Breast epithelium (tissue), 4 donors: ENCODE data around the gene SERTM1. TPM values are rescaled to one million over a fixed set of nuclear protein-coding genes. Genes with fewer than 3 reads are reported as not detected.

Experiments used
- DNase-seq, 2 donors: peaks; one replicate each; pipeline ENCODE4 v3.0.0-alpha.2; 2019; ENCODE audit warnings: low spot score in 2 of 2
- H3K27ac ChIP-seq, 2 donors: fragments of 200-600 bp; sonication (generic) in 1 of 2; one replicate each; pipeline ENCODE4 v1.5.1; 2016 to 2019; ENCODE audit warnings: mild to moderate bottlenecking in 1 of 2
- H3K27me3 ChIP-seq, 2 donors: fragments of 200-600 bp; sonication (generic) in 1 of 2; one replicate each; pipeline versions ENCODE4 v1.5.1 to v1.6.0; 2017 to 2019; ENCODE audit warnings: control low read depth in 1 of 2, mild to moderate bottlenecking in 1 of 2
- H3K36me3 ChIP-seq: fragments of 200-600 bp; one replicate; pipeline ENCODE4 v1.5.1; 2019
- H3K4me1 ChIP-seq, 2 donors: fragments of 200-600 bp; sonication (generic); one replicate each; pipeline ENCODE4 v1.5.1; 2016 to 2019; ENCODE audit warnings: control low read depth in 1 of 2
- H3K4me3 ChIP-seq, 3 donors: fragments of 200-600 bp; sonication (generic); 1 replicate in 2 of 3; 2 replicates in 1 of 3; pipeline ENCODE4 v1.5.1; 2016 to 2019; ENCODE audit warnings: mild to moderate bottlenecking in 3 of 3, moderate library complexity in 2 of 3
- H3K9me3 ChIP-seq, 2 donors: fragments of 200-600 bp; sonication (generic) in 1 of 2; one replicate each; pipeline ENCODE4 v1.5.1; 2016 to 2019; ENCODE audit warnings: control low read depth in 1 of 2
- CTCF ChIP-seq, 3 donors: fragments of 450-650 bp; IDR thresholded peaks; one replicate each; pipeline ENCODE4 v1.5.1; 2016 to 2017; ENCODE audit warnings: antibody characterized with exemption in 3 of 3, mild to moderate bottlenecking in 3 of 3, moderate library complexity in 3 of 3
- POLR2A ChIP-seq: fragments of 450-650 bp; IDR thresholded peaks from one replicate; pipeline ENCODE4 v1.6.1; 2016; ENCODE audit warnings: antibody characterized with exemption, mild to moderate bottlenecking, moderate library complexity
- POLR2AphosphoS5 ChIP-seq, 3 donors: sonication (generic); formaldehyde crosslinking; IDR thresholded peaks; one replicate each; pipeline ENCODE4 v1.6.1; 2017; ENCODE audit warnings: antibody characterized with exemption in 3 of 3
- intact Hi-C: fragments of 100-400 bp; cut with DNase I; formaldehyde crosslinking; loops from one replicate; pipeline ENCODE4 v1.15.1; 2023; ENCODE audit warnings: low total_unique reads
- total RNA-seq, 3 donors: library from RNA; depleted of rRNA; stranded (reverse); fragments of >200 nt; gene quantifications; one replicate each; pipeline ENCODE4 v1.1.0, GENCODE V29; 2016

The SERTM1 gene
- total RNA-seq, 3 donors from 2014 or later = 0.16 to 7.6 TPM; not detected in 1

DNA sequence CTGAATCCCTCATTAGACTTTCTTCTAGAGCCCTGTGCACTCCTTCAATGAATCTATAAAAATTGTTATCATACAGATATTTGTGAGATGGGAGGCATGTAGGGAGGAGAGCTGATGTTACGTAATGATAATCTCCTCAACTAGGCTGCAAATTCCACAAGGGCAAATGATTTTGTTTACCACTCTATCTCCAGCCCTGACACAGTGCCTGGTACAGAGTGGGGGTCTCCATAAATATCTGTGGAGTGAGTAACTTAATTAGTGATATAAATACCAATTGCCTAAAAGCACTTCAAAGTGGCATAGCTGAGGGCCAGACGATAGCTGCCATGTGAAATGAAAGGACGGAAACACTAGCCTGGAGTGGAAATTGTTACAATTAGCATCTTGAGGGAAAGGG, 54.2 kb downstream of the SERTM1 start:
- Histone ChIP-seq H3K9me3 (no peaks in the 10 kb centered on the region), H3K27ac (no peak overlapping the region), H3K4me3 (no peak overlapping the region), H3K4me1 (no peaks in the 10 kb centered on the region), H3K36me3 (no peaks in the 10 kb centered on the region), H3K27me3 (no peaks in the 10 kb centered on the region)
- intact Hi-C loops = no loop called here
- TF ChIP-seq POLR2AphosphoS5 (IDR thresholded peaks at IDR 0.05) (no peak), POLR2A (no peak), CTCF (IDR thresholded peaks at IDR 0.05) (no peak)
- DNase-seq = no peak

- Histone ChIP-seq H3K4me3 (no peak overlapping the region), H3K36me3 (no peaks in the 10 kb centered on the region), H3K9me3 (no peaks in the 10 kb centered on the region), H3K4me1 (no peaks in the 10 kb centered on the region), H3K27me3 (no peaks in the 10 kb centered on the region), H3K27ac (no peak overlapping the region)
- TF ChIP-seq CTCF (IDR thresholded peaks at IDR 0.05) (peak; percentile 59 to 71 (median 60)), POLR2A (no peak)
- DNase-seq = no peak
- intact Hi-C loops = no loop called here
These were observed 62.4 kb downstream of the SERTM1 start for GRCh38 chr13:36736119-36736726.

GRCh38 chr13:36737524-36738083, 63.8 kb downstream of the SERTM1 start:
- intact Hi-C loops = no loop called here
- Histone ChIP-seq H3K9me3 (no peaks in the 10 kb centered on the region), H3K4me3 (no peak overlapping the region), H3K27me3 (no peaks in the 10 kb centered on the region), H3K4me1 (no peaks in the 10 kb centered on the region), H3K27ac (no peak overlapping the region), H3K36me3 (no peaks in the 10 kb centered on the region)
- TF ChIP-seq POLR2AphosphoS5 (IDR thresholded peaks at IDR 0.05) (no peak), POLR2A (no peak), CTCF (IDR thresholded peaks at IDR 0.05) (no peak)
- DNase-seq = no peak

DNA sequence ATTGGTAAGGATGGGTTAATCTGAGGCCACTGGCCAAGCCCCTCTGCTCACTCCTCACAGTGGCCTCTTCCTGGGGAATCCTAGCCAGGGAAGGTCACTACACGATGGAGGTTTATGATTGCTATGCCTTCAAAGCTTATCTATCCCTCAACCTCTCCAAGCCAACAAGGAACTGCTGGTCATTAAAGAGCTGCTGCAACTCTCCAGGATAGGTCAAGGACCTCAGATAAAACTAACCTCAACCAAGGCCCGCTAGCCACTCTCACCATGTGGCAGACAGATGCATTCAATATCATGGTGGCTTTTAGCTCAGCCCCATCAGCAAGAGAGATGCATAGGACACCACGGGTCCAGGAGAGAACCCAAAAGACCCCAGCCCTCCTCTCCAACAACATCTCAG, 71.6 kb downstream of the SERTM1 start:
- Histone ChIP-seq H3K4me3 (no peak overlapping the region), H3K9me3 (no peaks in the 10 kb centered on the region), H3K36me3 (no peaks in the 10 kb centered on the region), H3K27ac (no peak overlapping the region), H3K27me3 (no peaks in the 10 kb centered on the region), H3K4me1 (no peaks in the 10 kb centered on the region)
- intact Hi-C loops = no loop called here
- no peak for DNase-seq
- no peak for TF ChIP-seq CTCF (IDR thresholded peaks at IDR 0.05)
- TF ChIP-seq POLR2A = no peak
- no peak for TF ChIP-seq POLR2AphosphoS5 (IDR thresholded peaks at IDR 0.05)

DNA sequence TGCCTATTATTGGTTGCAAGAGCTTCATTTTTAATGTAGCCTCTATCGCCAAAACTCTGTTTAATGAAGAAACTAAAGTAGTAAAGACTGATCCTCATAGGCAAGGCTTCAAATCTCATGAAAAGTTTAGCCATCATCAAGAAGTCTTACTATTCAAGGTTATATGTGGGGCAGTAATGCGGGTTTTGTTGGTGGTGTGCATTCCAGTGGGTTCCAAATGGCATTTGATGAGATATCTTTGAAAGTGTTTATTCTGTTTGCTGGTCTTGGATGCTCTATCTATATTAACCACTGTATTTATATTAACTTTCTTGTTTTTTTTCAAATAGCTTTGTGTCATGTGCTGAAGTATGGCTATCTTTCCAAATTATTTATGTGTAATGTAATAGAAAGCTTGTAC, 72.2 kb downstream of the SERTM1 start:
- intact Hi-C loops = no loop called here

More for the DNA sequence above, 72.2 kb downstream of the SERTM1 start:
- H3K27me3 ChIP-seq = no peaks in the 10 kb centered on the region
- H3K36me3 ChIP-seq = no peaks in the 10 kb centered on the region
- DNase-seq = no peak
- H3K27ac ChIP-seq = no peak overlapping the region
- H3K9me3 ChIP-seq = no peaks in the 10 kb centered on the region
- H3K4me1 ChIP-seq = no peaks in the 10 kb centered on the region
- TF ChIP-seq POLR2A (no peak), POLR2AphosphoS5 (IDR thresholded peaks at IDR 0.05) (no peak), CTCF (IDR thresholded peaks at IDR 0.05) (no peak)
- H3K4me3 ChIP-seq = no peak overlapping the region

Other genes starting within 250 kb of the SERTM1 start
- gene CCNA1, start 241.5 kb upstream of the SERTM1 start, total RNA-seq = 1 to 10 TPM in 1 of 3 donors, under 1 TPM in 2; 0.32 to 2.3 (median 0.98) TPM
- 1 to 10 TPM; 3.8 to 6.6 (median 5.9) TPM for gene RFXAP, start 145.2 kb downstream of the SERTM1 start, total RNA-seq
- 1 to 10 TPM; 5.3 to 7.5 (median 5.9) TPM for gene SMAD9, start 246.2 kb downstream of the SERTM1 start, total RNA-seq